CD4-positive, alpha-beta T cell treated with Interferon gamma for 1 hour (primary cell): ENCODE measurements around the gene ETFA.
A peak's percentile ranks its signal among the peaks of the same experiment; 100 is the strongest.

Source experiments
- DNase-seq: peaks from one replicate; pipeline ENCODE4 v3.0.0-alpha.2; 2020

The ETFA gene

DNA sequence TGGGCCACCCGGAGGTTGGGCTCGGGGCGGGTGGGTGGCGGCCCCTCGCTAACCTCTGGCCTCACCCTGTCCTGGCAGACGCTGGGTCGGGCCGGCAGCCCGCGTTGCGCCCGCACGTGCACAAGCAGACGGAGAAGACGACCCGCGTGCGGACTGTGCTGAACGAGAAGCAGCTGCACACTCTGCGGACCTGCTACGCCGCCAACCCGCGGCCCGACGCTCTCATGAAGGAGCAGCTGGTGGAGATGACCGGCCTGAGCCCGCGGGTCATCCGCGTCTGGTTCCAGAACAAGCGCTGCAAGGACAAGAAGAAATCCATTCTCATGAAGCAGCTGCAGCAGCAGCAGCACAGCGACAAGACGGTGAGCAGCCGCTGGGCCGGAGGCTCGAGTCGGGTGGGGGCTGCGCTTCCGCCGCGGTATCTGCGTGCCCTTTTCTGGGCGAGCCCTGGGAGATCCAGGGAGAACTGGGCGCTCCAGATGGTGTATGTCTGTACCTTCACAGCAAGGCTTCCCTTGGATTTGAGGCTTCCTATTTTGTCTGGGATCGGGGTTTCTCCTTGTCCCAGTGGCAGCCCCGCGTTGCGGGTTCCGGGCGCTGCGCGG is 29.0 kb upstream of the ETFA start:
- DNase-seq = no peak

DNA sequence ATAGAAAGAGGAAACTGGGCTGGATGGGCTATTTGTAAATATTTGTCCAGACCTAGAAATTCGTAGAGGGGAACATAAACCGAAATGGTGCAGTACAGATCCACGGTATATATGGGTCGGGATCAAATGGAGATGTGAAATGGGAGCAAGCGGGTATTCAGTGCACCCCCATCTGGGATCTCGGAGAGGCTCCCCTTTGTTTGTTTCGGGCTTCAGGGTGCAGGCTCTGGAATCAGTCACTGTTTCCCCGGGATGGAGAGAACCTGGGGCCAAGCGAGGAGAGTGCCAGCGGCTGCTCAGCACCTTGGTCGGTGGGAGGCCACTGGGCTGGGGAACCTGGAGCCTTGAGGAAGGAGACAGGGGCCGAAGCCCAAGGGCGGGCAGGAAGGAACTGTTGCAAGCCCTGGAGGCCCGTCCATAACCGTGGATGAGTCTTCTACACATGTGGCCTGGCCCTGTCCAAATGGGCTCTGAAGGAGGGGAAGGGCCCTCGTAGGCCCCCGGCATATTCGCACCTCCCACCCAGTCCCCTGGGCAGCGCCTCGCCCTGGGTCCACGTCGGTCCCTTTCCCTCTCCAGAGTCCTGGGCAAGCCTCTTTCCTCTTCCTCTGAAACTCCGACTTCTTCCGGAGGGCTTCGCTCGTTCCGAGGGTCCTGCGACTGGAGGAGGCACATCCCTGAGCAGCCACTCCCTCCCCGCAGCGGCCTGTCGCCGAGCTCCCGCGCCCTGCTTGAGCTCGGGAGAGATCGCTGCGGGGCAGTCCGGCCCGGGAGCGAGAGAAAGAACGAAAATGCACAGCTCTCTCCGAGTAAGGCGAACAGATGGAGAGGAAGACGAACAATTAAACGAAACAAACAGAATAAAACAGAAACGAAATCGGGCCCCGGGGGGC is 28.3 kb upstream of the ETFA start:
- no peak for DNase-seq

DNA sequence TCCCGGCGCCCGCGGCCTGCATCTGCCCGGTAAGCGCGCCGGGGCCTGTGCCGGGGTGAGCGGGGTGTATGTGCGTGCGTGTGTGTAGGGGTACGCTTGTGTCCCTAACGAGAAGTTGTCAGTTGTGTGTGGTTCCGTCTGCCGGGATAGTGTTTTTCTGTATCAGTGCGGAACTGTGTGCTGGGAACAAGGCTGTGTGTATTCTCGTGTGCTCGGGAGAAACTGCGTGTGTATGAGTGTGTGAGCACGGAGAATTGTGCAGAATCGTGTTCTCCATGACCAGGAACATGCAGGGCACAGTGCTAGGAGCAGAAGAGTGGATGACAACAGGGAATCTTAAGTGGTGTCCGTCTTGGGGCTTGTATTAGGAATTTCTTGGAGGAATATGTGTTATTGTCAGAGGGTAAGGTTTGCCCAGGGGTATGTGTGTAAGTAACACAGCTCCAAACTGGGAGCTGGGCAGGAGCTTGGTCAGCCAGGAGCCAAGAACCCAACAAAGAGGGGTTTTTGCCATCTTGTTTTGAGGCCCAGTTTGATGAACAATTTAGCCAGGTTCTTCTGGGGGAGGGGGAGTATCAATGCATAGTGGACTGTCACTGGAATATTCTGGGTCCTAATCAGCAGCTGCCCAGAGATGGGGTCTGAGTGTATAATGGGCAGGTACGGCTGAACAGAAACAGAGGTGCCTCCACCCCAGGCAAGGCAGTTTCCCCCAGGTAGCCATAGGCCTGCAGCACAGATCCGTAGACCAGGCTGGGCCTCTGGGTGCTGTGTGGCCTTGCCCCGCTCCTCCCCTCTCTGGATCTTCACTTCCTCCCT is 27.4 kb upstream of the ETFA start:
- no peak for DNase-seq

- no peak for DNase-seq
These were observed 26.6 kb upstream of the ETFA start for GRCh38 chr15:76337696-76338485.

GRCh38 chr15:76337059-76337695 is 25.9 kb upstream of the ETFA start:
- DNase-seq = no peak

DNA sequence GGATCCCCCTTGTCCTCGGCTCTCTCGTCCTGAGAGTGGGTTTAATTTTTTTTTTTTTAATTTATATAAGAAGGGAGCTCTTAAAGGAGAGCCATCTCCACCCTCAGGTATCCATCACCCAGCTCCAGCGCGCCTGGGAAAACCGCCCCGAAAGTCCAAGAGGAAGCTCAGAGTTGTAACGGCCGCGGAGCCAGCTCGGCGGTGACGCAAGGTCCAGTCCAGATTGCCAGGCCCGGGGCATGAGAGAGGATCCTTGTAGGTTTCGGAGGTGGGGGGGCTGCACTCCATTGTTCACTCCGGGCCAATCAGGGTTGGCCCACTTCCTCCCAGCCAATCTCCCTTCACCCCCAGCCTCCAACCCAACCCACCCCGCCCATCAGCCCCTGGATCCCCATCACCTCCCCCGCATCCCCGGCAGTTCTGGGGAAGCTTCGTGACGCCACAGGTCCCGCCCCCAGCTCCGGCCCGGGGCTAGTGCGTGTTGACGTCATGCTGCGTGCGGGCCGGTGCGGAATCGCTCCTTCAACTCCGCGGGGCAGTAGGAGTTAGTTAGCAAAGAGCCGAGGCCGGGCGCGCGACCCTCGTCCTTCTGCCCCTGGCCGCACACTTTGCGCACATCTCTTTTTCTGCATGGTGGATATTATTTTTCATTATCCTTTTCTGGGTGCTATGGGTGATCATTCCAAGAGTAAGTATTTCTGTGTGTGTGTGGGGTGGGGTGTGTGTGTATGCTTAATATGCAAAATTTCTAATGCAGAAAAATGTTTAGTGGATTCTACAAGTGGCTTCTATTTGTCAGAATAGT is 25.2 kb upstream of the ETFA start, which contains the start of gene ISL2:
Gene ISL2, plus strand, starts transcription at position 520 of the 805 bp plus-strand sequence. Its CDS starts 111 bp downstream, at position 631.
- peak; percentile 79 for DNase-seq

- no peak for DNase-seq
These were observed 24.3 kb upstream of the ETFA start for GRCh38 chr15:76335307-76336253.

DNA sequence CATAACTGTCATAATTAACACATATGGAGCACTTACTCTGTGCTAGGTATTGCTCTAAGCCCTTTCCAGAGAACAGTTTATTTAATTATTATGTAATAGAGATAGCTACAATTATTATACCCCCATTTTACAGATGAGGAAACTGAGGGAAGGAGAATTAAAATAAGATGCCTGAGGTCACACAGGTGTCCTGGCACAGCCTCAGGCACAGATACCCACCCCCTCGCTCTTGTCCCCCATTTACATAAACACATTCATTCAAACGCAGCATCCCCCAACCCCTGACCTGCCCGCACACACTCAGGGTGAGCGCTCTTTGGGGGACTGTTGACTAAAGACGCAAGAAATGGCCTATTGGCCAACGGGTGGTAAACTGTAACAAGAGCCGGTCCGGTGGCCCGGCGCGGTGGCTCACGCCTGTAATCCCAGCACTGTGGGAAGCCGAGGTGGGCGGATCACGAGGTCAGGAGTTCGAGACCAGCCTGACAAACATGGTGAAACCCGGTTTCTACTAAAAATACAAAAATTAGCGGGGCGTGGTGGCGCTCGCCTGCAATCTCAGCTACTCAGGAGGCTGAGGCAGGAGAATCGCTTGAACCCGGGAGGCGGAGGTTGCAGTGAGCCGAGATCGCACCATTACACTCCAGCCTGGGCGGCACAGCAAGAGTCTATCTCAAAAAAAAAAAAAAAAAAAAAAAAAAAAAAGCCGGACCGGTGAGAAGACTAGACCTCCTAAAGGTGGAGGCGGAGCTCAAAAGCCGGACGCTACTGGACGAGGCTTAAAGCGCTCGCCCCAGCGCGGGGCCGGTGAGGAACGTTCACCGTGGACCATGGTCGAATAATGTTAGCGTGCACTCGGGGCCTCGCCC is 23.4 kb upstream of the ETFA start:
- DNase-seq = no peak

- no peak for DNase-seq
These were observed 22.6 kb upstream of the ETFA start for GRCh38 chr15:76333720-76334437.

- no peak for DNase-seq
These were observed 22.0 kb upstream of the ETFA start for GRCh38 chr15:76333309-76333708.

DNA sequence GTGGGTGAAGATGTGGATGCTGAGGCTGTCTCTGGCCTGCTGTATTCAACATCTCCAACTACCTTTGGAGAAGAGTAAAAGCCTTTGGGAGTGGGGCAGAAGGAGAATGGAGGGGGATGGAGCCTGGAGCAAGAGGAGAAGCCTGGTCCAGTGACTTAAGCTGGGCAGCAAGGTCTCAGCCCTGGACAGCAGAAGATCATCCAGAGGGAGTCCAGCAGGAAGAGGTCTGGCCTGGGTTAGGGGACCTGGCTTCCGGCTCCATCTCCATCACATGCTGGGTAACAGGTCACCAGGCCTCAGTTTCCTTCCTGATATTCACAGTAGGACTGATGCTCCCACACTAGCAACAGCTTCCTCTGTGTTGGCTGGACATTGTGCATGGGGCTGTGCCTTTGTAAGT is 21.5 kb upstream of the ETFA start:
- no peak for DNase-seq

- DNase-seq = no peak
These were observed 18.9 kb upstream of the ETFA start for GRCh38 chr15:76330080-76330680.

DNA sequence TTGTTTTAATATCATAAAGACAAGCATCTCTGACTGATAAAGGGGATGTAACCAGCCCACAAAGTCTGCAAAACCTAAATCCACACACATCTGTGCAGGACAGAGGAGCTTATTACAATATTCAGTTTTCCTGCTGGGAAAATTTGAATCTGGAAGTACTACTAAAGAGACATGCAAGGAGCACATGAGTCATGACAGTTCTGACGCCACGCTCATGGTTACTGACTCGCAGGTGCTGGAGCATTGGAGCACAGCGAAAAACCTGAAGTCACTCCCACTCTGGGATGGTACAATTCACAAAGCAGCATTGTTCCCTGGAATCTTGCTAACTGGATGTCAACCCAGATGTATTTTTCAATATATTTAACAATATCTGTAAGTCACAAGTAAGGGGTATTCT is 17.7 kb upstream of the ETFA start:
- no peak for DNase-seq

DNA sequence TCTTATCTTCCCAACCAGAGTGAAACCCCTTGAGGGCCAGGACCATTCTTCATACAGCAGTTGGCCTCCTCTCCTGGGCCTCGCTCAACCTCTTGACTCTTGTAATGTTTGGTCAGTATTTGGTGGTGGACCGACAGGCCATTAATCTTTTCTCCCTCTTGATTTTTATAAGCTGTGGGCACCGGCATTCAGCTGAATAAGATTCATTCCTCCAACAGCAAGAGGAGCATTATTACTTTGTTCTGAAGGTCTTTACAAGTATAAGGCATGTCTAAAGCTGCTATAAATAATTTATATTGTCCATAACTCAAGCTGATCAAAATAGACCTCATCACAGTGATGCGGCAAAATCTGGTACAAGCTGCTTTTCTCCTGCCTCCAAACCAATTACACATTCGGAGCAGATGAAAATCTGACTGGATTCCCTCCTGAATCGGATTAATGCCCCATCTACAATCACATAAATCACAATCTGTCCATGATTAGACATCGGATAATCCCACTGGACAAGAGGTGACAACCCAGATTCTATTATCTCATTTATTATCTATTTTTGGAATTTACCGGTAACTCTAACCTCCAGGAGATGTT is 16.9 kb upstream of the ETFA start:
- no peak for DNase-seq

DNA sequence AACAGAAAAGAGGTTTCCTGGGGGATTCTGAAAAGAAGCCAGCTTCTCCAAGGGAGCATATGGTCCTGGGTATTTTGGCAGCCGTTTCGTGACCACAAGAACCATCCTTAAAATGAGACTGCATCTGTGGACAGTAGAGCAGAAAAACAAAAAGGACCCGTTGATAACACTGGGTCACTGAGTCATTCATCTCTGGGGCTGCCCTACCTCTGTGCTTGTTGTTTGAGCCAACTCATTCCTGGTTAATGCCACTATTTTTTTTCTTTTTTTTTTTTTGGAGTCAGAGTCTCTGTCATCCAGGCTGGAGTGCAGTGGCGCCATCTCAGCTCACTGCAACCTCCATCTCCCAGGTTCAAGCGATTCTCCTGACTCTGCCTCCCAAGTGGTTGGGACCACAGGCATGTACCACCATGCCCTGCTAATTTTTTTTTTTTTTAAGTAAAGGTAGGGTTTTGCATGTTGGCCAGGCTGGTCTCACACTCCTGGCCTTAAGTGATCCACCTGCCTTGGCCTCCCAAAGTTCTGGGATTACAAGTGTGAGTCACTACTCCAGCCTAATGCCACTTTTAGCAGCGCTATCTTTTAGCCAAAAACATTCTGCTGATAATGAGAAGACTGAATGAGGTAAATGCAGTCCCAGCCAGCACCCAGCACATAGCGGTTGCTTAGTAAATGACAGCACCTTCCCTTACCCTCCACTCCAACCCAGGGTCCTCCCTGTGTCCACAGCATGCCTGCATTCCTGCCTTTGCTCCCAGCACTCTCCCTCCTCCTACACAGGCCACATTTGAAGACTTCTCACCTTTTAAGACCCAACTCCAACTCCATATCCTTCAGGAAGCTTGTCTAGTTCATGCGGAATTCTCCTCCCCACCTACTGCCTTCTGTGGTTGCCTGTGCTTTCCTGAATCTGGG is 16.2 kb upstream of the ETFA start:
- no peak for DNase-seq

GRCh38 chr15:76325704-76326103 is 14.4 kb upstream of the ETFA start:
- DNase-seq = no peak
